Activated CD4-positive, alpha-beta T cell treated with anti-CD3 and anti-CD28 coated beads, Interleukin-10, Interleukin-2, amounts not matched to agents 100 ng/mL and 50 ng/mL, durations not matched to agents 16 hours and 8 hours (primary cell): ENCODE measurements around the gene MSMO1.

Experiments used
- DNase-seq: peaks from one replicate; pipeline ENCODE4 v3.0.0-alpha.2; 2020

Gene MSMO1

GRCh38 chr4:165361810-165362209, 34.3 kb downstream of the MSMO1 start:
- no peak for DNase-seq

DNA sequence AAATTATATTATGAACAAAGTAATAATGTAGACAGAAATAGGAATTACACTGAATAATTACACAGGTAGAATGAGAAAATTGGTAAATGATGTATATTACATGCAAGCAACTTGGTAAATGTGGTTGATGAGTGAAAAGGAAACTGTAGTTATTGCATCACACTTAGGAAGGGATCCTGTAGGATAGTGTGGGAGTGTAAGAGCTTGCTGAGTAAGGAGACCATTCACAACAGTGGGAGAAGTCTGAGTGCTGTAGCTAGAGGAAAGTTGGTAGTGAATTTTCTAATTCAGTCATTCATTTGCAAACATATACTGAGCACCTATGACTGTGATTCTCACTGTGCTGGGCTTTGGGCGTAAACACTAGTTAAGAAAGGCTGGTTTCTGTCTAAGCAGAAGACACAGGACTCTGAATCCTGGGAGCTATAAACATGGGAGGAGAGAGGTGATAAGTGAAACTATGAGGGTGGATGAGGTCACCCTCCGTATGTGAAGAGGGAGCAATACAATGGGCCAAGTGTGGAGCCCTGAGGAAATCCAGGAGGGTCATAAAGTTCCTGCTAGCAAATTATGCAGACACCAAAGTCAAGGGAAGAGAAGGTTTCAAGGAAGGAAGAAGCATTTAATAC, 37.1 kb downstream of the MSMO1 start:
- DNase-seq: no peak

GRCh38 chr4:165367040-165367439, 39.6 kb downstream of the MSMO1 start:
- no peak for DNase-seq

- DNase-seq: no peak
Observed at GRCh38 chr4:165368114-165368513, 40.6 kb downstream of the MSMO1 start.

DNA sequence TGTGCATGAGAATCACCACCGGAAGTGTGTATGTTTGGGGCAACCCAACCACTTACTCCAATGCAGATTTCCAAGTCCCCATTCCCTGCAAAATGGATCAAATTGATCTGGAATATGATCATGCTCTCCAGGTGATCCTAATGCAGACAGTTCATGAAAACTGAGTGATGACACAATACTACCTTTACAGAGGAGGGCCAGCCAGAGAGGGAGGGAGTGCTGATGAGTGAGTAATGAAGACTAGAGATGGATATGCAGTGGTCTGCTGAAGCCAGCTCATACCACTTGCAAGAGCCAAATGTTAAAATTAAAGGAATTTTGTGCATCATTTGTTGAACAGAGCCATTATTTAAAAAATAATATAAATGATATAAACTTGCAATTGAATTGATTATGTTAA, 41.1 kb downstream of the MSMO1 start:
- no peak for DNase-seq

DNA sequence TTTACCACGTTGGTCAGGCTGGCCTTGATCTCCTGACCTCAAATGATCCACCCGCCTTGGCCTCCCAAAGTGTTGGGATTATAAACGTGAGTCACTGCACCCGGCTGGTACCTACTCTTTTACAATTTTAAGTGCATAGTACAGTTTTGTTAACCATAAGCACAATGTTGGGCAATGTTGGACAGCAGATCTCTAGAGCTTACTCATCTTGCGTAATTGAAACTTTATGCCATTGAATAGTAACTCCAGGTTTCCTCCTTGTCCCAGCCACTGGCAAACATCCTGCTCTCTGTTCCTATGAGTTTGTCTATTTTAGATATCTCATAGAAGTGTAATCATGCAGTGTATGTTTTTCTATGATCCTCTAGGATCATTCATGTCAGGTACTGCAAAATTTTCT, 42.1 kb downstream of the MSMO1 start:
- DNase-seq: no peak

DNA sequence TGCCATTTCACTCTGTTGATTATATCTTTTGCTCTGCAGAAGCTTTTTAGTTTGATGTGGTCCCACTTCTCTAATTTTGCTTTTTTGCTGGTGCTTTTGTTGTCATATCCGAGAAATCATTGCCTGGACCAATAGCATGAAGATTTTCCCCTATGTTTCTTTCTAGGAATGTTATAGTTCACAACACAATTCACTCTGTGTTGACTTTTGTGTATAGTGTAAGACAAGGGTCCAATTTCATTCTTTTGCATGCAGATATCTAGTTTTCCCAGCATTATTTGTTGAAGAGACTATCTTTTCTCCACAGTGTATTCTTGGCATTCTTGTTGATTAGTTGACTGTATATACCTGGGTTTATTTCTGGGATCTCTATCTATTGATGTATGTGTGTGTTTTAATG, 43.1 kb downstream of the MSMO1 start:
- DNase-seq: no peak

DNA sequence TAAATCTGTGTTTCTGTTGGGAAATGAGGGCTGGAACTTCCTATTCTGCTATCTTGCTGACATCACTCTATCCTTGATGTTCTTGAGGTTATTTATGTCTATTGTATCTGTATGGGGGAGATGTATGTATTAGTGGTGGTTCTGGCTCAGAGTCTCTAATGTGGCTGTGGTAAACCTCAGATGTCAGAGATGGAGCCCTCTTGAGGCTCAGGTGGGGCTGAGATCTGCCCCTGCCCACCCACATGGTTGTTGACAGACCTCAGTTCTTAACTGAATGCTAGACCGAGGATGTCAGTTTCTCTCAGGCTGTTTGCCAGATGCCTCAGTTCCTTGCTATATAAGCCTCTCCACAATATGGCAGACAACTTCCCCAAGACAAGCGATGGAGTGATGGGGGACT, 48.0 kb downstream of the MSMO1 start:
- no peak for DNase-seq

GRCh38 chr4:165378398-165378744, 50.9 kb downstream of the MSMO1 start:
- no peak for DNase-seq

DNA sequence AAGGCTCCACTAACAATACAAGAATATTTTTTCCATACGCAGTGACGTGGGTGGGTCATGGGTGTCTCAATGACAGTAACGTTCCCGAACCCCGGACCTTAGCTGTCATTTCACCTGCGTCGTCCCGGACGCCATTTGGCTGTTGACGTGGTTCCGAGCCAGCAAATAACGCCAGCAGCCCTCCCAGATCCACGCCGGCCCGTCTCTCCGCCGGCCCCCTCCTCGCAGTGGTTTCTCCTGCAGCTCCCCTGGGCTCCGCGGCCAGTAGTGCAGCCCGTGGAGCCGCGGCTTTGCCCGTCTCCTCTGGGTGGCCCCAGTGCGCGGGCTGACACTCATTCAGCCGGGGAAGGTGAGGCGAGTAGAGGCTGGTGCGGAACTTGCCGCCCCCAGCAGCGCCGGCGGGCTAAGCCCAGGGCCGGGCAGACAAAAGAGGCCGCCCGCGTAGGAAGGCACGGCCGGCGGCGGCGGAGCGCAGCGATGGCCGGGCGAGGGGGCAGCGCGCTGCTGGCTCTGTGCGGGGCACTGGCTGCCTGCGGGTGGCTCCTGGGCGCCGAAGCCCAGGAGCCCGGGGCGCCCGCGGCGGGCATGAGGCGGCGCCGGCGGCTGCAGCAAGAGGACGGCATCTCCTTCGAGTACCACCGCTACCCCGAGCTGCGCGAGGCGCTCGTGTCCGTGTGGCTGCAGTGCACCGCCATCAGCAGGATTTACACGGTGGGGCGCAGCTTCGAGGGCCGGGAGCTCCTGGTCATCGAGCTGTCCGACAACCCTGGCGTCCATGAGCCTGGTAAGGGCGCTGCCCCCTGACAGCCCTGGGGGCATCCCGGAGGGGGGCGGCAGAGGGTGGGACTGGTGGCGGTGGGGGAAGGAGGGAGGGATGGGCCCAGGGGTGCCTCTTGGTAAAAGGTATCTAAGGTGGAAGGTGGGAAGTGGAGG, 51.5 kb downstream of the MSMO1 start, which contains the start of gene CPE:
Gene CPE (plus strand): TSS at position 264 of the 933 bp plus-strand sequence. CDS start 214 bp downstream, at position 478.
- peak; percentile 64 for DNase-seq

- DNase-seq: no peak
Observed at GRCh38 chr4:165379678-165380064, 52.2 kb downstream of the MSMO1 start.

GRCh38 chr4:165380805-165381204, 53.3 kb downstream of the MSMO1 start:
- DNase-seq: no peak

GRCh38 chr4:165381821-165382373, 54.4 kb downstream of the MSMO1 start:
- no peak for DNase-seq

DNA sequence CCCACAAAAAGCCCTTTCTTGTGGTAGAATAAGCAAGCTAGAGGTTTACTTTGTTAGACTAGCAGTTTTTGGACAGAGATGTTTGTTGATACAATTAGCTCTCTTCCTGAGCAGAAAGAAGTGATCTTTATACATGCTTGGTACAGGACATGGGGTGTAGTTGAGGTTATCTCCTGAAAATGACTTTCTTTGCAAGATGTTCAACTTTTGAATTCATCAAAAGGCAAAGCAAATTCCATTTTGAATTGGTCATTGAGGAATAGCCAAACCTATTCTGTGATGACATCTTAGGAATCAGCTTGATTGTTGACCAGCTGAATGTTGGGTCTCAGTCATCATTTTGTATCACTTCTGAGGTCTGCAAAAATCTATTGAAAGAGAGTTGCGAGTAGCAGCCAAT, 55.2 kb downstream of the MSMO1 start:
- DNase-seq: no peak

- DNase-seq: no peak
Observed at GRCh38 chr4:165383591-165384073, 56.2 kb downstream of the MSMO1 start.

DNA sequence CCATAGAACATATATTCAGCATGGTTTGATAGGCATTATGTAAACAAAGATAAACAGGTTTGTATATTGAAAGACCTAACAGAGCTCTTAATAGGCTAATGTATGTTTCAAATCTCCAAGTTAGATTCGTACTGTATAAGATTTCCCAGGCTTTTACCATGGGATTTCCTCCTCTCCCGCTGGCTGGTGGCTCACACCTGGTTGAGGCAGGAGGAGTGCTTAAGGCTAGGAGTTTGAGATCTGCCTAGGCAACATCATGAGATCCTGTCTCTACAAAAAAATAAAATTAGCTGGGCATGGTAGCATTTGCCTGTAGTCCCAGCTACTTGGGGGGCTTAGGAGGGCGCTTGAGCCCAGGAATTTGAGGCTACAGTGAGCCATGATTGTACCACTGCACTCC, 56.7 kb downstream of the MSMO1 start:
- DNase-seq: no peak

DNA sequence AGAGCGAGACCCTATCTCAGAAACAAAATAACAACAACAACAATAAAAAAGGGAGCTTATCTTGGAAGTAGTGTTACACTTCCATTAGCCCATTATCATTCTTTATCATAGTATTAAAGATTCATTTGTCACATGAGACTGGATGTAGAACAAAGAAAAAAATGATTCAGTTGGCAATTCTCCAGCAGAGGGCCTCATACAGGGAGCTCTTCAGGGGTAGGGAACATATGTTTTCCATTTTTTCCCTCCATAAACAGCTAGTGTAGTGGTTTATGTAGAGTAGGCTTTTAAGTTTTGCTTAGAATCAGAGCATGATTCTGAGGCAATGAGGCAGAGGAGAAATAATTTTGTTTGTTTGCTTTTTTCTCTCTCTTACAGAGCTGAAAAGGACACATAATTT, 57.1 kb downstream of the MSMO1 start:
- no peak for DNase-seq

DNA sequence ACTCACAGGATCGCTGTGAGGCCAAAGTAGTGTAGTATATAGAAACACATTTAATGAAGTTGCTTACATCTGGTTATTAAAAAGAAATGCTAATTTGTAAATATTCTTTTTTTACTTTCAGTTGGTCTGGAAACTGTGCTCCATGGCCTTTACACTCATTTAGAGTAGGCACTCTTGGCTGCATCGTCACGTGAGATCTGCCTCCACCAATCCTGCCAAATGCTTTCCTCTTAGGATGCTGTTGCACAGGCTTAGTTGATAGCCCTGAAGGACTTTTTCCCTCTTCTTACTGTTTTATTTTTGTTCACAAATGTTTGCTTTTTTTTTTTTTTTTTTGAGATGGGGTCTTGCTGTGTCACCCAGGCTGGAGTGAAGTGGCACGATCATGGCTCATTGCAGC, 57.7 kb downstream of the MSMO1 start:
- no peak for DNase-seq

DNA sequence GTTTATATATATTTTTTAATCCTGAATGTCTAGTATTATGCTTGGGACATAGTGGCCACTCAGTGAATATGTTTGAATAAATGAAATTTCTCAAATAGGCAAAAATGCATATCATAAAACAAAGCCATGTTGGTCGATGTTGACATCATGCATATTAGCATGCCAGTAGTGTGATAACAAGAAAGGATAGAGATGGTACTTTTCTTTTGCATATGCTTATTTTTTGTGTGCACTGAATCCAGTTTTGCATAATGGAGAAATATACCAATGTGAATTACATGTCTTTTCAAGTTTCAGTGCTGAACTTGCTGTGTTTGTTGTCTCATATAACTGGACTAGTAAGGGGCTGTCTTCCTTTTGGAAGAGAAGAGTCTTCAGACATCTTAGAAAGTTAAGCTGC, 58.9 kb downstream of the MSMO1 start:
- DNase-seq: no peak

- DNase-seq: no peak
Observed at GRCh38 chr4:165388756-165389155, 61.3 kb downstream of the MSMO1 start.
